Stimulated activated CD4-positive, alpha-beta T cell treated with anti-CD3 and anti-CD28 coated beads, Interleukin-12 subunit alpha, Interleukin-12 subunit beta, amount 100 ng/mL, for 4 hours (primary cell): ENCODE data around the gene COL6A1.
"Not testable (repeated sequence)": the region's sequence is repeated elsewhere in the genome, so short reads cannot be mapped to it uniquely, and the experiment has no call there.

ENCODE experiments used
- DNase-seq: peaks from one replicate; pipeline ENCODE4 v3.0.0-alpha.2; 2020

The COL6A1 gene

DNA sequence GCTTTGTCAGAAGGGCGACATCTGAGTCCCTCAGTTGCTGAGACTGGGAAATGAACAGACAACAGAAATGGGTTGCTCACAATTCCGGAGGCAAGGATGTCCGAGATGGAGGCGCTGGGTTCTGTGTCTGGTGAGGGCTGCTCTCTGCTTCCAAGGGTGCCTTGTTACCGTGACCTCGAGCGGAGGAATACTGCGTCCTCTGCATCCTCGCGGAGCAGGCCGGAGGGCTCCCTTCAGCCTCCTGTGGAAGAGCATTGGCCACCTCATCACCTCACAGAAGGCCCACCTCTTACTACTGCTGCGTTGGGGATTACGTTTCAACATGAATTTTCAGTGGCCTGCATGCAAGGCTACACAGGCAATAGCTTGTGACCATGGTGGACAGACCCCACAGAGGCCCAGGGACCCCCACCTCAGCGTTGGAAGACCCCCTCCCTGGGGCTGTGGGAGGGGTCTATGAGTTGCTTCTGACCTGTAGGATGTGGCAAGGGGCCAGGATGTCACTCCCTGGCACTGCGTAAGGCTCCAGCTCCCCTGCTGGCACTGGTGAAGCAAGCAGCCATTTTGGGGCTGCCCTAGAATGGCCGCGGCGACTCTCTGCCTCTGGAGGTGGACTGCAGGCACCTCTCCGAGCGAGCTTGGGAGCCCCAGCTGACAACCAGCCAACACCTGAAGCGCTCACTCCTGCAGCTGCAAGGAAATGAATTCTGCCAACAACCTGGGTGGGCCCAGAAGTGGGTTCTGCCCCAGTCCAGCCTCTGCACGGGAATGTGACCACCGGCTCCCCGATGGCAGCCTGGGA lies 36.3 kb upstream of the COL6A1 start:
- no peak for DNase-seq

DNA sequence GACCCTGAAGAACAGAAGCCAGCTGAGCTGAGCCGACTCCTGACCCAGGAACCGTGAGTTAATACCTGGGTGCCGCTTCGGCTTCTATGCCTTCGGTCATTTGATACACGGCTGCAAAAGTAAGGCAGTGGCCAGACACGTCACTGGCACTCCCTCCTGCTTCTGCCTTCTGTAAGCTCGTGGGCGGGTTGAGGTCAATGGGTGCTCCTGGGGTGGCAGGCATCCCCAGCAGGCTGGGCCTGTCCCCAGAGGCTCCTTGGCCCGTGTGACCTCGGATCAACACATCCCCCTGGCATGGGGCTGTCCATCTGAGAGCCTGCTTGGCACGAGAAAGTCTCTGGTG lies 35.7 kb upstream of the COL6A1 start:
- no peak for DNase-seq

- DNase-seq: no peak
These were observed 34.3 kb upstream of the COL6A1 start for GRCh38 chr21:45947296-45947695.

GRCh38 chr21:45947716-45948255 lies 33.8 kb upstream of the COL6A1 start:
- no peak for DNase-seq

DNA sequence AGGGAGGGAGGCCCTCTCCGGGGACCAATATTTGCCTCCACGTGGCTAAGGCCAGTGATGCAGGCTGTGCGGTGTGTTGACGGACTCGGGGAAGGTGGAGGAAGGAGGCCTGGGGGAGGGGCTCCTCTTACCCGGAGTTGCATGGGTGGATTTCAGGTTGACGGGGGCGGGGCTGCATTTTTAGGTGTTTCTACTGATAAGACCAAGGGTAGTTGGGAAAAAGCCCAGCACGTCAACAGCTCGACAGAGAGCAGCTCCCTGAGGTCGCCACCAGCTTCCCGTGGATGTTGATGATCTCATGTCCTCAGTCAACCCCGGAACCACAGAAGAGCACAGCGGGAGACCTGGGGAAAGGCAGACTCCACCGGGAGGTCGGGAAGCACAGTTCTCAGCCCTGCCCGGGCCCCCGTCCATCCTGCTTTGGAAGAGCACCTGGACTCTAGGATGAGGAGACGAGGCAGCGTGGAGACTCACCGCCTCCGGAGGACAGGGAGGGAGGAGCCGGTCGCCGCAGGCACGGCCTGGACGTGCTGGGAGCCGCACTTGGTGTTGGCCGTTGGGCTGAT lies 32.9 kb upstream of the COL6A1 start:
- no peak for DNase-seq

DNA sequence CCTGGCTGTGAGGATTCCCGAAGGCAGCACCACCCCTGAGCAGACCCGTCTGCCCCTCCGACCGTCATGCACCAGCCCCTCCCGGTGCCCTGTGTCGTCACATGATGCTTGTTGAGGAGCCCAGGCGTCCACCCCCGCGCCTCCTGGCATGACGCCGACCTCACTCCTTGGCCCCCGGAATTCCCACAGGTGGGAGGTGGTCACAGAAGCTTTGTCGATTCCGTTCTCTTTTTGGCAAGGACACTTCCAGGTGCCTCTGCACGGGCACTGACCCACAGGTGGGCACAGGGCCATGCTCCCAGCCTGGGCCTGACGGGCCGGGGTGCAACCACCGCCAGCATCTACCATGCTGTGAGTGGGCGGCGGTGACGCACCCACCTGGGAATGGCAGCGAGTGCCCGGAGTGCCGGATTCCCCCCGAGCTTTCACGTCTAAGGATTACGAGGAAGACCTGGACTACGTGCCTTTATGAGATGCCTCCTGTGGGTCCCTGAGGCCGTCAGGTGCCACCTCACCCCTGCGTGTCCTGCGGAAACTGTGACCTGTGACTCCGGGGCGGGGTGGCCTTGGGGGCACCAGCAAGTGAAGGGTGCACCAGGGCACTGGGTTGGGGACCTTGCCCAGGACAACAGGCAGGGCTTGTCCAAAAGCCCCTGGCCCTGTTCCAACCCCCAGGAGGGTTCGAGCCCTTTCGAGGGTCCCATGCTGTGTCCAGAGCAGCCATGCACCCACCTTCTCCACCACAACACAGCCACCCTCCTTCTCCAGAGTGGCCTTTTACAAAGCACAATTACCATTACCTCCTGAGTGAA lies 31.4 kb upstream of the COL6A1 start:
- DNase-seq: no peak

DNA sequence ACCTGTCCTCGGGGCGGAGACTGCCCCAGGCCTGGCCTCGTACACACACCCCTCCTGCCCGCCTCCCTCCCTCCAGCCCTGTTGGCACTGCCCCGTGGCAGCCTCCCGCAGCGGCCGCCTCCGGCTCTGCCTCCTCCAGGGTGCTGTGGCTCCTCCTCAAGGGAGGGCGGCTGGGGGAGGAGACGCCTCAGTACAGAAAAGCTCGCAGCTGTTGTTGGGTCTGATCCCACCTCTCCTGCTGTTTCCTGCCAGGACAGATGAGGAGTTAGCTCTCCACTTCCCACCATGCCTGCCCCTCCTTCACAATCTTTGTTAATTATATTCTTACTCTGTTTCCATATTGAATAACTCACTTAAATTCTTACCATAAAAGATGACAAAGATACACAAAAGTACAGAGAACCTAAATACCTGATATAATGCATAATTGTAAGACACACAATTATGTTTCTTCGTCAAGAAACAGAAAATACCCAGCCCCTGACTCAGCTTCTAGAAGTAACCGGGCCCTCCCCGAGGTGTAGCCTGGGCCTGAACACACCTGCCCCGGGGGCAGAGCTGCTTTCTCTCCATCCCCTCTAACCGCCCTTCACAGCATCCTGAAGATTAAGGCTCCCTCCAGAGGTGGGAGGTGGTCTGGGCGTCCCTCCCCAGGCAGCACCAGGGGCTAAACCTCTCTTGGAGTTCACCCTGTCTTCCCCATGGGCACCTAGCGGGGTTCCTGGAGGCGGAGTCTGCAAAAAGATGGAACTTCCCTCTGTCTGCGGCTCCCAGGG lies 30.6 kb upstream of the COL6A1 start:
- no peak for DNase-seq

GRCh38 chr21:45951676-45952075 lies 29.9 kb upstream of the COL6A1 start:
- DNase-seq: no peak

GRCh38 chr21:45952527-45952926 lies 29.0 kb upstream of the COL6A1 start:
- DNase-seq: not testable (repeated sequence)

GRCh38 chr21:45952974-45953373 lies 28.6 kb upstream of the COL6A1 start:
- DNase-seq: no peak

DNA sequence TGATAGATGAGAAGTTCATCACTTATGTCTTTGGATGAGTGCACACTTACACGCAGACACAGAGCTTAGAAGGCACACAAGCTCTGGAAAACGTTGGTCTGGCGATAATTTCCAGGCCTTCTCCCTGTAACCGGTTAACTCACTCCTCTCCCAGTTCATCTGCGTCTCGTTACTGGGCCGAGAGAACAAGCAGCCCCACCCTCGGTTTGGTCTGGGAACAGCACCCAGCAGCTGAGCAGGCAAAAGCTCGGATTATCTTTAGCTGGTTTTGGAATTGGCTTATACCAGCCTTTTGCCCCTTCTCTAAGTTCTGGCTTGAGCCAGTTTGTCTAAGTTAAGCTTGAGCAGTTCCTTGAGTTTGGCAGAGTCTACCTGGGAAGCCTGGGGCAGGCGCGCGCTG lies 27.3 kb upstream of the COL6A1 start:
- DNase-seq: no peak

GRCh38 chr21:45954921-45955320 lies 26.6 kb upstream of the COL6A1 start:
- no peak for DNase-seq

GRCh38 chr21:45957551-45957950 lies 24.0 kb upstream of the COL6A1 start:
- DNase-seq: no peak

- DNase-seq: no peak
These were observed 23.5 kb upstream of the COL6A1 start for GRCh38 chr21:45957981-45958600.

- DNase-seq: no peak
These were observed 22.4 kb upstream of the COL6A1 start for GRCh38 chr21:45959182-45959581.

DNA sequence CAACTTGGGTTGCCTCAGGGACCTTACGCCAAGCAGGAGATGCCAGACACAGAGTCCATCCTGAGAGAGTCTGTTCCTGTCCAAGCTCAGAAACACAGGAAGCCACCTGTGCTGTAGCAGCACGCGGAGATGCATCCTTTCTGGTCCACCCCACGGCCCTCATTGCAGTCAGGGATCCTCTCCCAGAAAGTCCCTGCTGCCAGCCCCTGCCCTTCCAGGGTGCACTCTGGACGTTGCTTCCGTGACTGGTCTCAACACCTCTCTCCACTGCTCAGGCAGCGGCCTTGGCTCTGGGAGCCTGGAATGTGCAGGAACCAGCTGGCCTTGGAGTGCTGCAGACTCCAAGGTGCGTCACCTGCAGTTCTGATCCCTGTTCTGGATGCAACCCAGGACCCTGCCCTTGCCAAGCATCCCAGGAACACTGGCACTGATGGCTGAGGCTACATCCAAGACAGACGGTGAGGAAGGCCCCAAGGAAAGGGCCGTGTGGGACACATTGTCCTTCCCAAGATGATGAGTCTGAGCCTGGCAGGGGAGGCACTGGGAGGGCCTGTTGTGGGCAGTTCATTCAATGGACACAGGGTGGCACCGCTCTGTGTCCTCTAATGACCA lies 21.7 kb upstream of the COL6A1 start:
- no peak for DNase-seq

- DNase-seq: not testable (repeated sequence)
These were observed 20.2 kb upstream of the COL6A1 start for GRCh38 chr21:45961408-45961807.

DNA sequence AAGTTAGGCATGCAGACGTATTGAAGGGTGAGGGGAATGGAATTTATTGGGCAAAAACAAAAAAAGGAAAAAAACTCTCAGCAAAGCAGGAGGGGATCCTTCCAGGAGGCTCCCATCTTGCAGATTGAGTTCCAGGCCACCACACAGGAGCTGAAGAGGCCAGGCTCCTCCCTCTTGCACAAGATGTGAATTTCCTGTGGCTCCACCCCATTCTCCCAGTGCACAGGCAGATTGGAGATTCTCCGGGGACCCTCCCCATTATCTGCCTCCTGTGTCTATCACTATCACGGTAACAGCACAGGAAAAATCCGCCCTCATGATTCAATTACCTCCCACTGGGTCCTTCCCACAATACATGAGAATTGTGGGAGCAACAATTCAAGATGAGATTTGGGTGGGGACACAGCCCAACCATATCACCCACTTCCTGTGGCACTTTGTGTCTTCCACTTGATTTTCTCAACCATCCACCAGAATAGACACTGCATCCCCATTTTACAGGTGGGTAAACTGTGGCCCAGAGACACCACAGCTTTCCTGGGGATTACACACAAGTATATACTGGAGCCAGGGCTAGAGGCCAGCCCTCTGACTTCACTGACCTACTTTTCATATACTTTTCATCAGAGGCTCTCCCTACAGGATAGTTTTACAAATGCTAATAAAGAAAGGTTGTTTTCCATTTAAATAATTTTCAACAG lies 18.9 kb upstream of the COL6A1 start:
- DNase-seq: no peak

DNA sequence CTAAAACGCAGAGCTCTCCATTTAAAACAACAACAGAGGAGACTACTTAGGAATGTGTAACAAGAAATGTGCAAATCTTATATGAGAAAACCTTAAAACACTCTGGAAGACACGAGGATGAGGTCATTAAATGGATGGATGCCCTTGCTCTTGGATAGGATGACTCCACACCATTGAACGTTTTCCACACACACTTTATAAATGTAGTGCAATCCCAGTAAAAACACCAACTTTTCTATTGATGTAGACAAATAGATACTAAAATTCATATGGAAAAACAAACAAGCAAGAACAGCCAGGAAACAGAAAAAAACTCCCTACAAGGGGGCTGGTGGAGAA lies 18.4 kb upstream of the COL6A1 start:
- DNase-seq: no peak

- no peak for DNase-seq
These were observed 16.9 kb upstream of the COL6A1 start for GRCh38 chr21:45964649-45965048.

GRCh38 chr21:45965084-45965809 lies 16.3 kb upstream of the COL6A1 start:
- no peak for DNase-seq
